B cell (primary cell): ENCODE measurements around the gene C20orf202. TPM values are rescaled to one million over a fixed set of nuclear protein-coding genes. Genes with fewer than 3 reads are reported as not detected.

Experiments used
- ATAC-seq: fragments of 200-7000 bp; cut with Tn5 transposase; one replicate; pipeline ENCODE4 v1.10.0; 2021; ENCODE audit warnings: low read depth, mild to moderate bottlenecking, moderate number of reproducible peaks, moderate library complexity
- CTCF ChIA-PET: fragments of 350-600 bp; sonication (Branson Sonifier 250); formaldehyde crosslinking; loops from one replicate; lab custom pipeline; 2021; ENCODE audit warnings: antibody characterized with exemption, inconsistent platforms; lab: Charles Lee
- POLR2A ChIA-PET: fragments of 350-600 bp; sonication (Branson Sonifier 250); formaldehyde crosslinking; loops from one replicate; lab custom pipeline; 2021; ENCODE audit warnings: antibody characterized with exemption; lab: Charles Lee
- DNase-seq: peaks from one replicate; pipeline ENCODE4 v3.0.0; 2013
- H2AFZ ChIP-seq: 2 replicates; pipeline ENCODE4 v1.6.1; 2012; ENCODE audit warnings: mild to moderate bottlenecking, low read depth, low read length; ENCODE audit not compliant: insufficient read depth, poor library complexity, severe bottlenecking
- H3K27ac ChIP-seq, 2 donors: 1 replicate in 1 of 2; 2 replicates in 1 of 2; pipeline ENCODE4 v1.5.1; 2012 to 2013; ENCODE audit warnings: low read length in 2 of 2, mild to moderate bottlenecking in 2 of 2, moderate library complexity in 1 of 2
- H3K27me3 ChIP-seq, 4 experiments: fragments of 200-600 bp in 1 of 4; sonication (generic) in 1 of 4; replicated peaks in 1 of 4; 1 replicate in 2 of 4; 2 replicates in 2 of 4; pipeline versions ENCODE4 v1.6.1 to v1.7.0; 2013 to 2016; ENCODE audit warnings: low read length in 3 of 4, mild to moderate bottlenecking in 2 of 4, mixed read lengths in 1 of 4, moderate library complexity in 1 of 4; ENCODE audit not compliant: insufficient read depth in 4 of 4, control insufficient read depth in 3 of 4; ENCODE audit errors: control extremely low read depth in 1 of 4
- H3K36me3 ChIP-seq, 2 experiments: replicated peaks in 1 of 2; 1 replicate in 1 of 2; 2 replicates in 1 of 2; pipeline versions ENCODE4 v1.6.1 to v1.7.1; 2013; ENCODE audit warnings: low read length in 1 of 2; ENCODE audit not compliant: insufficient read depth in 2 of 2, control insufficient read depth in 1 of 2; ENCODE audit errors: control extremely low read depth in 1 of 2, extremely low read depth in 1 of 2
- H3K4me1 ChIP-seq, 2 donors: fragments of 200-600 bp in 1 of 2; sonication (generic) in 1 of 2; 1 replicate in 1 of 2; 2 replicates in 1 of 2; pipeline versions ENCODE4 v1.5.1 to v1.6.1; 2013 to 2017; ENCODE audit warnings: low read length in 2 of 2; ENCODE audit not compliant: control insufficient read depth in 2 of 2, insufficient read depth in 2 of 2
- H3K4me2 ChIP-seq: replicated peaks from 2 replicates; pipeline ENCODE3; 2012; ENCODE audit warnings: mild to moderate bottlenecking, low read depth, low read length; ENCODE audit not compliant: poor library complexity, severe bottlenecking
- H3K4me3 ChIP-seq, 5 experiments: fragments of 200-600 bp in 1 of 5; sonication (generic) in 1 of 5; 1 replicate in 3 of 5; 2 replicates in 2 of 5; pipeline versions ENCODE4 v1.5.1 to v1.7.0; 2011 to 2016; ENCODE audit warnings: low read length in 4 of 5, mild to moderate bottlenecking in 4 of 5, low read depth in 2 of 5, control low read depth in 1 of 5, moderate library complexity in 1 of 5; ENCODE audit not compliant: insufficient read depth in 1 of 5; ENCODE audit errors: control extremely low read depth in 1 of 5, extremely low read depth in 1 of 5
- H3K79me2 ChIP-seq: fragments of 200-600 bp; sonication (generic); one replicate; pipeline ENCODE4 v1.6.0; 2016; ENCODE audit warnings: low read length; ENCODE audit not compliant: control insufficient read depth, insufficient read depth
- H3K9ac ChIP-seq: fragments of 200-600 bp; sonication (generic); 2 replicates; pipeline ENCODE4 v1.6.1; 2017; ENCODE audit warnings: mild to moderate bottlenecking, low read length, moderate library complexity
- H3K9me3 ChIP-seq, 3 donors: one replicate each; pipeline versions ENCODE4 v1.6.1 to v1.7.1; 2013; ENCODE audit warnings: low read length in 2 of 3; ENCODE audit not compliant: control insufficient read depth in 2 of 3, insufficient read depth in 1 of 3; ENCODE audit errors: control extremely low read depth in 1 of 3
- H4K20me1 ChIP-seq: 2 replicates; pipeline ENCODE4 v1.6.0; 2012; ENCODE audit warnings: mild to moderate bottlenecking, low read length; ENCODE audit not compliant: insufficient read depth, control insufficient read depth, poor library complexity, severe bottlenecking
- H3K27ac Mint-ChIP-seq: one replicate; pipeline ENCODE4 v1.8.0; 2021; ENCODE audit warnings: mixed read lengths
- H3K27me3 Mint-ChIP-seq: one replicate; pipeline ENCODE4 v1.8.0; 2021; ENCODE audit warnings: mixed read lengths
- H3K4me1 Mint-ChIP-seq: one replicate; pipeline ENCODE4 v1.8.0; 2021; ENCODE audit warnings: mixed read lengths
- H3K4me3 Mint-ChIP-seq: one replicate; pipeline ENCODE4 v1.8.0; 2021; ENCODE audit warnings: mixed read lengths
- H3K9me3 Mint-ChIP-seq: one replicate; pipeline ENCODE4 v1.8.0; 2022; ENCODE audit warnings: mixed read lengths; ENCODE audit not compliant: insufficient read depth
- EZH2 ChIP-seq: IDR thresholded peaks from 2 replicates; pipeline ENCODE4 v1.6.1; 2012; ENCODE audit warnings: borderline replicate concordance, low read depth, mild to moderate bottlenecking, moderate library complexity, low read length; ENCODE audit not compliant: insufficient read depth, poor library complexity, severe bottlenecking
- WGBS: methylation state at CpG from one replicate; pipeline ENCODE4 v1.1.5; 2013; ENCODE audit warnings: missing lambda C conversion rate; ENCODE audit not compliant: insufficient coverage; 5-methylcytosine and 5-hydroxymethylcytosine counted together
- intact Hi-C: fragments of 100-400 bp; cut with micrococcal nuclease; formaldehyde crosslinking; loops from one replicate; pipeline ENCODE4 v1.10.0; 2022
- polyA plus RNA-seq: library from polyadenylated mRNA; depleted of rRNA; stranded (reverse); fragments of >200 nt; gene quantifications from 2 replicates; pipeline ENCODE4 v1.2.3, GENCODE V29; 2012
- total RNA-seq, 2 donors: library from RNA; stranded (reverse); fragments of 120-200 nt in 1 of 2; gene quantifications; 1 replicate in 1 of 2; 2 replicates in 1 of 2; pipeline versions ENCODE4 v1.2.3 to v1.2.4, GENCODE V29; 2013 to 2022
- TF ChIP-seq, protein P1 (sequence below): fragments of 200-600 bp; IDR thresholded peaks from one replicate; pipeline ENCODE4 v1.8.0; 2022; ENCODE audit warnings: antibody characterized with exemption, mild to moderate bottlenecking

C20orf202 gene
- total and polyA plus RNA-seq, 2 donors (not counting 1 experiment from before 2014, with no cell fraction given), result 0.07 TPM; not detected in 1

- no peak for DNase-seq
- no peak overlapping the region for H3K9ac ChIP-seq
- peaks cover 0 to 3% (median 0%) of the 10 kb centered on the region in 4 experiments for H3K27me3 ChIP-seq
- intact Hi-C loops, result no loop called here
- H3K79me2 ChIP-seq, result no peaks in the 10 kb centered on the region
- Mint-ChIP-seq H3K27ac (no peak overlapping the region), H3K4me3 (no peak overlapping the region), H3K27me3 (peaks cover 4% of the 10 kb centered on the region), H3K4me1 (no peaks in the 10 kb centered on the region), H3K9me3 (no peaks in the 10 kb centered on the region)
- H2AFZ ChIP-seq, result no peak overlapping the region
- CTCF ChIA-PET, result no interaction called here
- WGBS, result 91% methylated on average over 4 of the region's 5 CpGs
- ATAC-seq, result no peak
- no peak overlapping the region for H3K4me2 ChIP-seq
- TF ChIP-seq, protein P1, sequence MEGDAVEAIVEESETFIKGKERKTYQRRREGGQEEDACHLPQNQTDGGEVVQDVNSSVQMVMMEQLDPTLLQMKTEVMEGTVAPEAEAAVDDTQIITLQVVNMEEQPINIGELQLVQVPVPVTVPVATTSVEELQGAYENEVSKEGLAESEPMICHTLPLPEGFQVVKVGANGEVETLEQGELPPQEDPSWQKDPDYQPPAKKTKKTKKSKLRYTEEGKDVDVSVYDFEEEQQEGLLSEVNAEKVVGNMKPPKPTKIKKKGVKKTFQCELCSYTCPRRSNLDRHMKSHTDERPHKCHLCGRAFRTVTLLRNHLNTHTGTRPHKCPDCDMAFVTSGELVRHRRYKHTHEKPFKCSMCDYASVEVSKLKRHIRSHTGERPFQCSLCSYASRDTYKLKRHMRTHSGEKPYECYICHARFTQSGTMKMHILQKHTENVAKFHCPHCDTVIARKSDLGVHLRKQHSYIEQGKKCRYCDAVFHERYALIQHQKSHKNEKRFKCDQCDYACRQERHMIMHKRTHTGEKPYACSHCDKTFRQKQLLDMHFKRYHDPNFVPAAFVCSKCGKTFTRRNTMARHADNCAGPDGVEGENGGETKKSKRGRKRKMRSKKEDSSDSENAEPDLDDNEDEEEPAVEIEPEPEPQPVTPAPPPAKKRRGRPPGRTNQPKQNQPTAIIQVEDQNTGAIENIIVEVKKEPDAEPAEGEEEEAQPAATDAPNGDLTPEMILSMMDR, result no peak
- TF ChIP-seq EZH2, result no peak
- no peaks in the 10 kb centered on the region for H3K9me3 ChIP-seq
- no peak overlapping the region for H3K27ac ChIP-seq
- POLR2A ChIA-PET, result no interaction called here
- no peak overlapping the region for H3K4me3 ChIP-seq
- no peaks in the 10 kb centered on the region for H4K20me1 ChIP-seq
- peaks cover 0 to 12% of the 10 kb centered on the region in 2 experiments for H3K36me3 ChIP-seq
- no peaks in the 10 kb centered on the region for H3K4me1 ChIP-seq
Measured at GRCh38 chr20:1177680-1178079, 25.6 kb upstream of the C20orf202 start.

DNA sequence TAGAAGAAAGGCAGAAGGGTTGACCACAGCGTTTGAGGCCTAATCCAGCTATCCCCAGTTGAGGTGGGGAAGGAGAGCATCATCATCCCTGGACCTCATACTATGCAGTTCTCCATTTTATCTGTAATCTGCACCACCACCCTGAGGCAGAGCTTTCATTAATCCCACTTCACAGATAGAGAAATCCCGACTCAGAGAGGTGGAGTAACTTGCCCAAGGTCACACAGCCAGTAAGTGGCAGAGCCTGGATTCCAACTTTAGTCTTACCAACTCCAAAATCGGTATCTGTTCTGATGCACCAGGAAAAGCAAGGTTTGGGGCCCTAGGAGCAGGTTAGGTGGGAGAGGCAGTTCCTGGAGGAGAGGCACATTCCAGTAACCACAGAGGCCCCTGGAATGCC is 25.2 kb upstream of the C20orf202 start:
- H3K9ac ChIP-seq, result no peak overlapping the region
- no peak overlapping the region for H3K4me3 Mint-ChIP-seq
- 100% methylated on average over 1 of the region's 3 CpGs for WGBS
- H3K4me3 ChIP-seq, result no peak overlapping the region
- H3K4me1 Mint-ChIP-seq, result no peaks in the 10 kb centered on the region
- TF ChIP-seq EZH2, result no peak
- TF ChIP-seq, protein P1, result no peak
- H3K9me3 ChIP-seq, result no peaks in the 10 kb centered on the region
- no peak overlapping the region for H3K27ac ChIP-seq
- no peak overlapping the region for H3K4me2 ChIP-seq
- no peaks in the 10 kb centered on the region for H4K20me1 ChIP-seq
- H3K36me3 ChIP-seq, result peaks cover 0 to 9% of the 10 kb centered on the region in 2 experiments
- H3K79me2 ChIP-seq, result no peaks in the 10 kb centered on the region
- intact Hi-C loops, result no loop called here
- ChIA-PET POLR2A (no interaction called here), CTCF (no interaction called here)
- DNase-seq (no peak), ATAC-seq (no peak)
- H3K9me3 Mint-ChIP-seq, result no peaks in the 10 kb centered on the region
- peaks cover 4% of the 10 kb centered on the region for H3K27me3 Mint-ChIP-seq
- H3K4me1 ChIP-seq, result no peaks in the 10 kb centered on the region
- H3K27me3 ChIP-seq, result peaks cover 0 to 4% (median under 1%) of the 10 kb centered on the region in 4 experiments
- H3K27ac Mint-ChIP-seq, result no peak overlapping the region
- H2AFZ ChIP-seq, result no peak overlapping the region
